Liver (tissue), 9 donors: ENCODE data around the gene CENPU. TPM values are rescaled to one million over a fixed set of nuclear protein-coding genes. Genes with fewer than 3 reads are reported as not detected.

Experiments used
- DNase-seq: peaks from one replicate; pipeline ENCODE4 v3.0.0-alpha.2; 2017; ENCODE audit warnings: low spot score
- H3K27ac ChIP-seq, 2 donors: one replicate each; pipeline ENCODE4 v1.7.0; 2013; ENCODE audit warnings: inconsistent platforms in 2 of 2, low read length in 2 of 2, control low read depth in 1 of 2, low read depth in 1 of 2, mild to moderate bottlenecking in 1 of 2
- H3K27me3 ChIP-seq, 4 donors: one replicate each; pipeline versions ENCODE4 v1.6.1 to v1.7.0; 2013; ENCODE audit warnings: low read length in 3 of 4, inconsistent platforms in 1 of 4, mild to moderate bottlenecking in 1 of 4, moderate library complexity in 1 of 4; ENCODE audit not compliant: control insufficient read depth in 4 of 4, insufficient read depth in 4 of 4
- H3K36me3 ChIP-seq, 4 donors: one replicate each; pipeline versions ENCODE4 v1.6.1 to v1.7.0; 2013; ENCODE audit warnings: low read length in 3 of 4, mild to moderate bottlenecking in 3 of 4, low read depth in 1 of 4, moderate library complexity in 1 of 4; ENCODE audit not compliant: control insufficient read depth in 4 of 4, insufficient read depth in 3 of 4
- H3K4me1 ChIP-seq, 4 donors: one replicate each; pipeline versions ENCODE4 v1.6.1 to v1.7.0; 2013; ENCODE audit warnings: low read length in 3 of 4, mild to moderate bottlenecking in 3 of 4, moderate library complexity in 1 of 4; ENCODE audit not compliant: control insufficient read depth in 4 of 4, insufficient read depth in 4 of 4
- H3K4me3 ChIP-seq, 3 donors: one replicate each; pipeline versions ENCODE4 v1.6.1 to v1.7.0; 2013; ENCODE audit warnings: low read length in 3 of 3, control low read depth in 1 of 3, low read depth in 1 of 3, mild to moderate bottlenecking in 1 of 3
- H3K9ac ChIP-seq, 2 donors: one replicate each; pipeline ENCODE4 v1.7.0; 2013; ENCODE audit warnings: low read length in 2 of 2, mild to moderate bottlenecking in 2 of 2, moderate library complexity in 2 of 2, control low read depth in 1 of 2, low read depth in 1 of 2
- H3K9me3 ChIP-seq, 4 donors: one replicate each; pipeline versions ENCODE4 v1.6.1 to v1.7.0; 2013; ENCODE audit warnings: low read length in 3 of 4; ENCODE audit not compliant: control insufficient read depth in 4 of 4
- ATF3 ChIP-seq: IDR thresholded peaks from 2 replicates; pipeline ENCODE4 v1.6.1; 2016; ENCODE audit warnings: antibody characterized with exemption
- EGR1 ChIP-seq, 2 donors: IDR thresholded peaks; 2 replicates each; pipeline ENCODE4 v1.6.1; 2016 to 2018; ENCODE audit warnings: antibody characterized with exemption in 2 of 2, low read depth in 2 of 2
- FOXA1 ChIP-seq: IDR thresholded peaks from 2 replicates; pipeline ENCODE4 v1.6.1; 2016; ENCODE audit warnings: antibody characterized with exemption
- GABPA ChIP-seq, 2 donors: IDR thresholded peaks in 1 of 2; conservative IDR thresholded peaks in 1 of 2; 2 replicates each; pipeline ENCODE4 v1.6.1; 2016; ENCODE audit warnings: antibody characterized with exemption in 2 of 2, mild to moderate bottlenecking in 1 of 2, moderate library complexity in 1 of 2
- HNF4A ChIP-seq, 2 donors: conservative IDR thresholded peaks; 2 replicates each; pipeline ENCODE4 v1.6.1; 2016; ENCODE audit warnings: antibody characterized with exemption in 2 of 2, mild to moderate bottlenecking in 2 of 2
- MAX ChIP-seq: IDR thresholded peaks from 2 replicates; pipeline ENCODE4 v1.6.1; 2016; ENCODE audit warnings: antibody characterized with exemption
- NR2F2 ChIP-seq: IDR thresholded peaks from 2 replicates; pipeline ENCODE4 v1.6.1; 2016; ENCODE audit warnings: antibody characterized with exemption
- REST ChIP-seq: IDR thresholded peaks from 2 replicates; pipeline ENCODE4 v1.6.1; 2016; ENCODE audit warnings: antibody characterized with exemption, mild to moderate bottlenecking
- RXRA ChIP-seq, 2 donors: IDR thresholded peaks; 2 replicates each; pipeline ENCODE4 v1.6.1; 2017 to 2018; ENCODE audit warnings: antibody characterized with exemption in 2 of 2, mild to moderate bottlenecking in 1 of 2
- SP1 ChIP-seq: IDR thresholded peaks from 2 replicates; pipeline ENCODE4 v1.6.1; 2018; ENCODE audit warnings: antibody characterized with exemption, mild to moderate bottlenecking
- TAF1 ChIP-seq: conservative IDR thresholded peaks from 2 replicates; pipeline ENCODE4 v1.6.1; 2016; ENCODE audit warnings: antibody characterized with exemption, mild to moderate bottlenecking
- ZBTB33 ChIP-seq: IDR thresholded peaks from 2 replicates; pipeline ENCODE4 v1.6.1; 2016; ENCODE audit warnings: antibody characterized with exemption
- WGBS: extraction: QIAGEN DNeasy Blood & Tissue Kit; methylation state at CpG from one replicate; pipeline ENCODE4 v1.1.7; 2013; 5-methylcytosine and 5-hydroxymethylcytosine counted together
- polyA plus RNA-seq, 2 donors: library from polyadenylated mRNA; stranded (reverse) in 1 of 2; unstranded in 1 of 2; fragments of 200-250 nt in 1 of 2; fragments of >200 nt in 1 of 2; fragmentation: Nextera tagmentation in 1 of 2; extraction: Ambion mirVana in 1 of 2; gene quantifications; one replicate each; pipeline versions ENCODE4 v1.2.1 to v1.2.3, GENCODE V29; 2013 to 2015
- total RNA-seq, 2 donors: library from RNA; depleted of rRNA; stranded (reverse); fragments of >200 nt; gene quantifications; one replicate each; pipeline ENCODE4 v1.2.3, GENCODE V29; 2014
- TF ChIP-seq, protein P1 (sequence below): fragments of 150-350 bp; IDR thresholded peaks from 2 replicates; pipeline ENCODE4 v1.5.1; 2017; ENCODE audit warnings: improper control_type of control experiment, low read depth, low read length; ENCODE audit not compliant: missing input control
- donor health status: healthy.
- donor health status: healthy.
- donor health status: healthy.
- donor health status: healthy.
- donor health status: healthy.

Gene CENPU
- total and polyA plus RNA-seq, 4 donors, result 1.2 to 22.0 (median 1.8) TPM

GRCh38 chr4:184697956-184698355, 35.9 kb downstream of the CENPU start (continued):
- TF ChIP-seq, protein P1, sequence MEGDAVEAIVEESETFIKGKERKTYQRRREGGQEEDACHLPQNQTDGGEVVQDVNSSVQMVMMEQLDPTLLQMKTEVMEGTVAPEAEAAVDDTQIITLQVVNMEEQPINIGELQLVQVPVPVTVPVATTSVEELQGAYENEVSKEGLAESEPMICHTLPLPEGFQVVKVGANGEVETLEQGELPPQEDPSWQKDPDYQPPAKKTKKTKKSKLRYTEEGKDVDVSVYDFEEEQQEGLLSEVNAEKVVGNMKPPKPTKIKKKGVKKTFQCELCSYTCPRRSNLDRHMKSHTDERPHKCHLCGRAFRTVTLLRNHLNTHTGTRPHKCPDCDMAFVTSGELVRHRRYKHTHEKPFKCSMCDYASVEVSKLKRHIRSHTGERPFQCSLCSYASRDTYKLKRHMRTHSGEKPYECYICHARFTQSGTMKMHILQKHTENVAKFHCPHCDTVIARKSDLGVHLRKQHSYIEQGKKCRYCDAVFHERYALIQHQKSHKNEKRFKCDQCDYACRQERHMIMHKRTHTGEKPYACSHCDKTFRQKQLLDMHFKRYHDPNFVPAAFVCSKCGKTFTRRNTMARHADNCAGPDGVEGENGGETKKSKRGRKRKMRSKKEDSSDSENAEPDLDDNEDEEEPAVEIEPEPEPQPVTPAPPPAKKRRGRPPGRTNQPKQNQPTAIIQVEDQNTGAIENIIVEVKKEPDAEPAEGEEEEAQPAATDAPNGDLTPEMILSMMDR, result no peak
- TF ChIP-seq RXRA (IDR thresholded peaks at IDR 0.05), result no peak

DNA sequence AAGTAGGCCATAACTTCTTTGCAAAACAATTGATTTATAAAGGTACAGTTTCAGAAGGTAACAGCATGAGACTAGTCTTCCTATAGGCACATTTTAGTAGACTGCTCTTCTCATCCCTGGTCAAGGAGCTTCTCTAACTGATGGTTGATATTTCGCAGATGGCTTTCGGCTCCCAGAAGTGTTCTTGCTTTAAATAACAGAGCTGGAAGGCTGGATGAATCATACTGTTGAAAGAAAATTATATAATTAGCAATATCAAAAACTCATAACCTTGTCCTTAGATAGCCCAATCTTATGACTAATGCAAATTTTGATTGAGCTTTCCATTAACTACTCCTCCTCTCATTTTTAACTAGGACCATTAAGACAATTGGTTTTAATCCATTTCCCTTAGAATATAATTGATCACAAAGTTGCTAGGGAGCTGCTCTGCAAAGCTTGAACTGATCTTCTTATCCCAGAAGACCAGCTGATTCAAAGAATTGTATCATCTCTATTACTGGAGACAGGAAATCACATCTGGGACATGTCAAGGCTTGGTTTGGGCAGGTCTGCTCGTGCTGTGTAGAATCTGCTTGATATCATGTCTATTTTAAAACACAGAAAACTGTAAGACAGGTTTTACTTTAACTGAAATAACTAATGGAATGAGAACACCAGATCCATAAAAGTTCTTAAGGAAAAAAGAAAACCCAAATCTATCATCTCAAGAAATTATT, 38.6 kb downstream of the CENPU start:
- Histone ChIP-seq H3K36me3 (no peaks in the 10 kb centered on the region), H3K4me3 (no peak overlapping the region), H3K9ac (no peak overlapping the region), H3K9me3 (no peaks in the 10 kb centered on the region), H3K27ac (no peak overlapping the region), H3K27me3 (no peaks in the 10 kb centered on the region), H3K4me1 (no peaks in the 10 kb centered on the region)
- TF ChIP-seq RXRA (IDR thresholded peaks at IDR 0.05) (no peak), REST (no peak), ATF3 (no peak), HNF4A (conservative IDR thresholded peaks at IDR 0.05) (no peak), FOXA1 (no peak), ZBTB33 (no peak), NR2F2 (no peak), EGR1 (IDR thresholded peaks at IDR 0.05; ENCODE audit: low read depth in 2 of 2) (no peak), SP1 (no peak), GABPA (IDR thresholded peaks at IDR 0.05 in 1 of 2, conservative IDR thresholded peaks at IDR 0.05 in 1 of 2) (no peak), TAF1 (no peak), MAX (no peak)
- TF ChIP-seq, protein P1, result no peak
- no peak for DNase-seq
- 90% methylated on average over 3 of the region's 3 CpGs for WGBS
